GM12801 (cell line): ENCODE measurements around the gene SGCA.

Experiments used
- TF ChIP-seq, protein P1 (sequence below): IDR thresholded peaks from one replicate; pipeline ENCODE4 v1.5.1; 2011; ENCODE audit warnings: control low read depth; ENCODE audit not compliant: insufficient read length; ENCODE audit errors: extremely low read depth

SGCA gene

DNA sequence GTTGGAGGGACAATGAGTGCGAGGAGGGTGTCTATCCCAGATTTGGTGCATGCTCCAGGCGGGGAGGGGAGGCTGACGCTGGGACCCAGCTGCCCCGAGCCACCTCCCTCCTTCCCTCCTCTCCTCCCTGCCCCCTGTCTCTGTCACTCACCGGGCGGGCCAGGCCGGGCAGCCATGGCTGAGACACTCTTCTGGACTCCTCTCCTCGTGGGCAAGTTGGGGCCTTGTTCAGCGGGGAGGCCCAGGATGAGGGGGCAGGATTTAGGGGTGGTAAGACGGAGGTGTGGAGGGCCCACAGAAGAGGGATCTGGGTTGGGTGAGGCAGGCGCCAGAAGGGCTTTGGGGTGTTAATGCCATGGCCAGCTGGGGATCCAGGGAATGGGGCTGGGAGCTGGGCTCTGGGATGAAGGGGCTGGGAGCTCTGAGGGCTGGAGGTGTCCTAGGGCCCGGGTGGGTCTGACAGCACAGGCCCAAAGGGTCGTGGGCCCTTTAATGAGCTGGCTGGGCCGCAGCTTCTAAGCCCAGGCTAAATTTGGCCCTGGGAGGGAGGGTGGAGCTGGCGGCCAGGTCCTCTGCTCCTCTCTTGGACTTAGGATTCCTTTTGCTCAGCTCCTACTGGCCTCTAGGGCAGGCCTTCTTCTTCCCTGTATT is at the start of gene SGCA:
Gene SGCA (plus strand): TSS at position 139 of the 651 bp plus-strand sequence. CDS start 36 bp downstream, at position 175.
- TF ChIP-seq, protein P1, sequence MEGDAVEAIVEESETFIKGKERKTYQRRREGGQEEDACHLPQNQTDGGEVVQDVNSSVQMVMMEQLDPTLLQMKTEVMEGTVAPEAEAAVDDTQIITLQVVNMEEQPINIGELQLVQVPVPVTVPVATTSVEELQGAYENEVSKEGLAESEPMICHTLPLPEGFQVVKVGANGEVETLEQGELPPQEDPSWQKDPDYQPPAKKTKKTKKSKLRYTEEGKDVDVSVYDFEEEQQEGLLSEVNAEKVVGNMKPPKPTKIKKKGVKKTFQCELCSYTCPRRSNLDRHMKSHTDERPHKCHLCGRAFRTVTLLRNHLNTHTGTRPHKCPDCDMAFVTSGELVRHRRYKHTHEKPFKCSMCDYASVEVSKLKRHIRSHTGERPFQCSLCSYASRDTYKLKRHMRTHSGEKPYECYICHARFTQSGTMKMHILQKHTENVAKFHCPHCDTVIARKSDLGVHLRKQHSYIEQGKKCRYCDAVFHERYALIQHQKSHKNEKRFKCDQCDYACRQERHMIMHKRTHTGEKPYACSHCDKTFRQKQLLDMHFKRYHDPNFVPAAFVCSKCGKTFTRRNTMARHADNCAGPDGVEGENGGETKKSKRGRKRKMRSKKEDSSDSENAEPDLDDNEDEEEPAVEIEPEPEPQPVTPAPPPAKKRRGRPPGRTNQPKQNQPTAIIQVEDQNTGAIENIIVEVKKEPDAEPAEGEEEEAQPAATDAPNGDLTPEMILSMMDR, result no peak

DNA sequence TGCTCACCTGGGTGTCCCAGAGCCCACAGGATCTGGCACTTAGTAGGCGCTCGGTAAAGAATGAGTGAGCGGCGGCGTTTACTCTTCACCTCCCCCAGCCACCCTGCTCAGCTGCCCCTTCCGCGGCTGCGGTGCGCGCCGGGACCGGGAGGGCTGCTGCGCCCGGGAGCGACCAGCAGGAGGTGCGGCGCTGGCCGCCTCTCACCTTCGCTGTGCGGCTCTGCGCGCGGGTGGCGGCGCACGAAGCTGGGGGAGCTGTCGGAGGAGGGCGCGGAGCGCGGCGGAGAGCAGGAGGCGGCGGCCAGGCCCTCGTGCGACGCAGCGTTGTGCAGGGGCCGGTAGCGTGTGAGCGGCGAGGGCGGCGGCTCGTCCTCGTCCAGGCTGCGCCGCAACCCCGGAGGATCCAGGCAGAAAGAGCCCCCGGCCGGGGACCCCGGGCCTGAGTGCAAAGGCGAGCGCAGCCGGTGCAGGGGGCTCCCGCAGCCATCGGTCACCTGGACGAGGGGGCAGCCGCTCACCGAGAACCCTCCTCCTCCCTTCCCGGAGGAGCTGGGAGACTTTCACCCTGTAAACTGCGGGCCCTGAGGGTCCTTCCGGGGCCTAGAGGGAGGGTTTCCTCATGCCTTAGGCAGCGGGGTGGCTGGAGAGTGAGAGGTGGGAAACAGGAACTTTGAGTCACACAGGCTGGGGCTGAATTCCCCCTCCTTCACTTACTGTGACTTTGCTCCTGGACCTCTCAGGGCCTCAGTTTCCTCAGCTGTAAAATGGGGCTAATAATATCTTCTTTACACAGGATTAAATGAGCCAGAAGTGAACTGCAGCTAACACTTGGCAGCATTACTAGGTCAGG is 48.4 kb upstream of the SGCA start:
- TF ChIP-seq, protein P1, result no peak

DNA sequence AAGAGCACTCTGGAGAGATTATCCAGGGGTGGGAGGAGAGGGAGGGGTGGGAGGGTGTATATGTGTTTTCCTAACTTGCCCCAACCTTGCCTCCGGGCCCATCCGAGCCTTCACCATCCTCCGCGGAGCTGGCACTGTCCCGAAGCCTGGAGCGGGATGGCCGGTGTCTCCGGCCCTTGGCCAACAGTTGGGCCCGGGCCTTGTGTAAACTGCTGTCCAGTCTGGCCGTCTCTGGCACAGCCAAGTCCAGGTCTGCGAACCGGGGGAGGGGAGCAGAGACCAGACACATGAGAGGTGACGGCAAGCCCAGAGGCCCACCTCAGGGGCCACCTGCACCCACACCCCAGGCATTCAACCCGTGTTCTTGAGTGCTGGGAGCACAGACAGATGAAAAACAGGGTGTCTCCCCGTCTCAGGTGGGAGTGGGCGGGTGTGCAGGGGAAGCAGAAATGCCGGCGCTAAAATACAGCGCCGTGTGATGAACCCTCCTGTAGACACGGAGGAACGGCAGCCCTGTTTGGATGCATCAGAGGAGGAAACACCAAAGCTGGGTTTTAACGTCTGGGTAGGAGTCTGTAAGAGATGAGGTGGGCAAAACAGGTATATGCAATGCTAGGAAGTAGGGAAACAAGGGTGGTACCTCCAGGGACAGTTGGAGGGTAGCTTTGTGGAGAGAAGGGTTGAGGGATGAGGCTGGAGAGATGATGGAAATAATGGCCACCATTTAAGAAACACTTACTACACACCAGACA is 47.6 kb upstream of the SGCA start:
- TF ChIP-seq, protein P1, result no peak

DNA sequence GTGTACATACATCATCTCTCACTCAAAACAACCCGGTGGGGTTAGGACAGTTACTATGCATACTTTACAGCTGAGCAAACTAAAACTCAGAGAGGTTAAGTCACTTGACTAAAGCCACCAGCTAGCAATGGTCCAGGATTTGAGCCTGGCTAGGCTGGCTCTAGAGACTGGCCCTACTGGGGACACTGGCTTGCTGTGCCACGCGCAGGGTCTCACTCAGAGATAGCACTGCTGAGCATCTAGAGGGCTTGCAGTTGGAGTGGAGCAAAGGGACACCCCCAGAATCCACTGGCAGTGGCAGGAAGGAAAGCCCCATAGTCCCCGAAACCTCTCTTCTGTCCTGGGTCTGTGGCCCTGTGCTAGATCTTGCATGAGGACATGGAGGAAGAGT is 47.0 kb upstream of the SGCA start:
- TF ChIP-seq, protein P1, result no peak

DNA sequence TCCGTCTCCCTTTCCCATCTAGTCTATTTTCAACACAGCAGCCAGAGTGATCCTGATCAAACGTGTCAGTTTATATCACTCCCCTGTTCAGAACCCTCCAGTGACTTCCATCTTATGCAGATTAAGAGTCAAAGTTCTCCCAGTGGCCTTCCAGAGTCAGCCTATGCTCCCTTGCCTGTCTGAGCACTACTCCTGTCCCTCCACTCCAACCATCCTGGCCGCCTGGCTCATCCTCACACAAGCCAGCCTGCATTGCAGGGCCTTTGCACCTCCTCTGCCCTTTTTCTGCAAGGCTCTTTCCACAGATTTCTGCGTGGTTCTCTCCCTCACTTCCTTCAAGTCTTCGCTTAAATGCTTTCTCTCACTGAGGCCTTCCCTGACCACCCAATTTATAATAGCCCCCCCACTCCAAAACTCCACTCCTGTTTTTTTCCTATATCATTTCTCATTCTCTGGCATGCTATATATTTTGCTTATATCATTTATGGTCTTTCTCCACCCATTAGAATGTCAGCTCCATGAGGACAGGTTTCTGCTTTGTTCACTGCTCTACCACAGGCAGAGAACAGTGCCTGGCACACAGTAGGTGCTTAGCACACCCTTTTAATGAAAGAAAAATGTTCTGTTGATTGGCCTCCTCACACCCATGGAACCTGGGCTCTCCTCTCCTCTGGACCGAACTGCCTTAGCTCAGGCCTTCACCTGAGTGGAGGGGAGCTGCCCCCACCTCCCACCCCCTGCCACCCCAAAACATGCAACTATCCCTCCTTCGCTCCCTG is 45.1 kb upstream of the SGCA start:
- TF ChIP-seq, protein P1, result no peak

DNA sequence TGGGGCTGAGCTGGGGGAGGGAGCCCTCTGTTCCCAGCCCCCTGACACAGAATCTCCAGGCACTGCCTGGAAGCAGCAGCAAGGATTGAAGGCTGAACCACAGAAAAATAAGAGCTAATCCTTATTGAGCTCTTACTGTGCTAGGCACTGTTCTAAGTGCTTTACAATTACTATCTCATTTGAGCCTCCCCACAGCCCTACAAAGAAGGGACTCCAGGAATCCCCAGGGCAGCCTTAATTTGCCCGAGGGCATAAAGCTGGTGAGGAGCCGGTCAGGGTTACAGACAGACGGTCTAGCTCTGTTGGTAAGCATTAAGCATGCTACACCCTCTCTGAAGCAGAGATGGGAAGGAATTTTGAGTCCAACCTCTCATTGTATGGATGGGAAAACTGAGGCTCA is 42.9 kb upstream of the SGCA start:
- TF ChIP-seq, protein P1, result no peak
